Measurements from ENCODE around the gene DHCR7.

The DHCR7 gene

DNA sequence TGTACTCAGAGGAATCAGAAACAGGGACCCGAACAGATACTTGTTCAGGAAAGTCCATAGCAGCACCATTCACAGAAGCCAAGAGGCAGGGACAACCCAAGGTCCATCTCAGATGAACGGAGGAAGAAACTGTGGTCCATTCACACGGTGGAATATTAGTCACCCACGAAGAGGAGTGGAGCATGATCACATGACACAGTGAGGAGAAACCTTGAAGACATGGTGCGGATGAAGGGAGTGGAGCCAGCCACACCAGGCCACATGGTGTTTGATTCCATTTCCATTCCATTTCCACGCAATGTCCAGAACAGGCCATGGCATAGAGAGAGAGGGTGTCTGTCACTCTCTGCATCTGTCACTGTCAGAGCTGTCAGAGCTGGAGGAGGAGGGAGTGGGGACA lies 35.5 kb upstream of the DHCR7 start:
- no peaks in the 10 kb centered on the region for H3K27me3 ChIP-seq (ENCODE audit: control insufficient read depth, low read length)
- no peaks in the 10 kb centered on the region for H3K9me2 ChIP-seq (replicated peaks; ENCODE audit: control insufficient read depth, low read length)
- H3K4me2 ChIP-seq (ENCODE audit: low read length), result no peak overlapping the region
- TF ChIP-seq CTCF (IDR thresholded peaks at IDR 0.05; ENCODE audit: low read depth, low read length, poor library complexity, severe bottlenecking), result no peak
- TF ChIP-seq EZH2phosphoT487 (IDR thresholded peaks at IDR 0.05; ENCODE audit: borderline replicate concordance, low read length), result no peak
- peaks cover 51% of the 10 kb centered on the region for H3K36me3 ChIP-seq (ENCODE audit: control insufficient read depth, low read length)
- no peaks in the 10 kb centered on the region for H3K9me3 ChIP-seq (ENCODE audit: control insufficient read depth, insufficient read depth, low read length)
- no peak overlapping the region for H3K27ac ChIP-seq (ENCODE audit: low read depth, low read length)
- no peak overlapping the region for H3K4me3 ChIP-seq (ENCODE audit: low read length)
- no peaks in the 10 kb centered on the region for H3K79me2 ChIP-seq (ENCODE audit: control insufficient read depth, low read length)
- no peaks in the 10 kb centered on the region for H3K4me1 ChIP-seq (ENCODE audit: control insufficient read depth, low read length)
- no peaks in the 10 kb centered on the region for H4K20me1 ChIP-seq (ENCODE audit: control insufficient read depth, insufficient read depth, low read depth, low read length)
- no peaks in the 10 kb centered on the region for H3F3A ChIP-seq (ENCODE audit: control insufficient read depth, insufficient read depth)

GRCh38 chr11:71482746-71483364 lies 34.7 kb upstream of the DHCR7 start:
- Histone ChIP-seq H3K36me3 (ENCODE audit: control insufficient read depth, low read length) (peaks cover 59% of the 10 kb centered on the region), H3K9me2 (replicated peaks; ENCODE audit: control insufficient read depth, low read length) (no peaks in the 10 kb centered on the region), H3K27ac (ENCODE audit: low read depth, low read length) (no peak overlapping the region), H3K27me3 (ENCODE audit: control insufficient read depth, low read length) (no peaks in the 10 kb centered on the region), H3K4me3 (ENCODE audit: low read length) (no peak overlapping the region), H3F3A (ENCODE audit: control insufficient read depth, insufficient read depth) (no peaks in the 10 kb centered on the region), H4K20me1 (ENCODE audit: control insufficient read depth, insufficient read depth, low read depth, low read length) (no peaks in the 10 kb centered on the region), H3K79me2 (ENCODE audit: control insufficient read depth, low read length) (no peaks in the 10 kb centered on the region), H3K9me3 (ENCODE audit: control insufficient read depth, insufficient read depth, low read length) (no peaks in the 10 kb centered on the region), H3K4me1 (ENCODE audit: control insufficient read depth, low read length) (no peaks in the 10 kb centered on the region), H3K4me2 (ENCODE audit: low read length) (no peak overlapping the region)
- TF ChIP-seq CTCF (IDR thresholded peaks at IDR 0.05; ENCODE audit: low read depth, low read length, poor library complexity, severe bottlenecking), result no peak
- no peak for TF ChIP-seq EZH2phosphoT487 (IDR thresholded peaks at IDR 0.05; ENCODE audit: borderline replicate concordance, low read length)

GRCh38 chr11:71482216-71482615 lies 34.0 kb upstream of the DHCR7 start:
- H3K27ac ChIP-seq (ENCODE audit: low read depth, low read length), result no peak overlapping the region
- H3K79me2 ChIP-seq (ENCODE audit: control insufficient read depth, low read length), result no peaks in the 10 kb centered on the region
- no peaks in the 10 kb centered on the region for H3K27me3 ChIP-seq (ENCODE audit: control insufficient read depth, low read length)
- H3K9me2 ChIP-seq (replicated peaks; ENCODE audit: control insufficient read depth, low read length), result no peaks in the 10 kb centered on the region
- H3K4me3 ChIP-seq (ENCODE audit: low read length), result no peak overlapping the region
- no peak overlapping the region for H3K4me2 ChIP-seq (ENCODE audit: low read length)
- peaks cover 62% of the 10 kb centered on the region for H3K36me3 ChIP-seq (ENCODE audit: control insufficient read depth, low read length)
- no peaks in the 10 kb centered on the region for H4K20me1 ChIP-seq (ENCODE audit: control insufficient read depth, insufficient read depth, low read depth, low read length)
- H3K4me1 ChIP-seq (ENCODE audit: control insufficient read depth, low read length), result no peaks in the 10 kb centered on the region
- TF ChIP-seq CTCF (IDR thresholded peaks at IDR 0.05; ENCODE audit: low read depth, low read length, poor library complexity, severe bottlenecking) (no peak), EZH2phosphoT487 (IDR thresholded peaks at IDR 0.05; ENCODE audit: borderline replicate concordance, low read length) (no peak)
- H3K9me3 ChIP-seq (ENCODE audit: control insufficient read depth, insufficient read depth, low read length), result no peaks in the 10 kb centered on the region
- no peaks in the 10 kb centered on the region for H3F3A ChIP-seq (ENCODE audit: control insufficient read depth, insufficient read depth)
